IMR-90 (cell line): ENCODE data around the gene NUCB1.

Experiments
- BHLHE40 ChIP-seq: fragments of 150-350 bp; IDR thresholded peaks from 2 replicates; pipeline ENCODE4 v1.6.1; 2016; ENCODE audit warnings: mild to moderate bottlenecking, low read depth, low read length
- CEBPB ChIP-seq: IDR thresholded peaks from 2 replicates; pipeline ENCODE4 v1.6.1; 2012; ENCODE audit warnings: low read depth, low read length, improper control_type of control experiment
- FOS ChIP-seq: fragments of 150-350 bp; IDR thresholded peaks from 2 replicates; pipeline ENCODE4 v1.6.1; 2016; ENCODE audit warnings: low read depth, low read length
- MAFK ChIP-seq: IDR thresholded peaks from 2 replicates; pipeline ENCODE4 v1.6.1; 2012; ENCODE audit warnings: low read depth, low read length, improper control_type of control experiment
- MAZ ChIP-seq: IDR thresholded peaks from 2 replicates; pipeline ENCODE4 v1.6.1; 2012; ENCODE audit warnings: low read depth, mild to moderate bottlenecking, low read length, improper control_type of control experiment, moderate library complexity, borderline replicate concordance
- MXI1 ChIP-seq: IDR thresholded peaks from 2 replicates; pipeline ENCODE4 v1.6.1; 2012; ENCODE audit warnings: low read depth, mild to moderate bottlenecking, low read length, moderate library complexity, borderline replicate concordance
- POLR2A ChIP-seq: IDR thresholded peaks from 2 replicates; pipeline ENCODE4 v1.6.1; 2012; ENCODE audit warnings: mild to moderate bottlenecking, low read depth, low read length
- RFX5 ChIP-seq: IDR thresholded peaks from 2 replicates; pipeline ENCODE4 v1.8.0; 2012; ENCODE audit warnings: low read depth, mild to moderate bottlenecking, low read length, moderate library complexity
- SMC3 ChIP-seq: fragments of 150-350 bp; IDR thresholded peaks from 2 replicates; pipeline ENCODE4 v1.6.1; 2016; ENCODE audit warnings: low read depth, mild to moderate bottlenecking, antibody characterized with exemption, low read length, moderate library complexity
- TF ChIP-seq, protein P1 (sequence below): fragments of 150-350 bp; IDR thresholded peaks from 2 replicates; pipeline ENCODE4 v1.6.1; 2017; ENCODE audit warnings: mild to moderate bottlenecking, antibody characterized with exemption, low read length, low read depth
- TF ChIP-seq, protein P2 (sequence below): conservative IDR thresholded peaks from 2 replicates; pipeline ENCODE4 v1.5.1; 2012; ENCODE audit warnings: mild to moderate bottlenecking, low read depth, low read length, improper control_type of control experiment

DNA sequence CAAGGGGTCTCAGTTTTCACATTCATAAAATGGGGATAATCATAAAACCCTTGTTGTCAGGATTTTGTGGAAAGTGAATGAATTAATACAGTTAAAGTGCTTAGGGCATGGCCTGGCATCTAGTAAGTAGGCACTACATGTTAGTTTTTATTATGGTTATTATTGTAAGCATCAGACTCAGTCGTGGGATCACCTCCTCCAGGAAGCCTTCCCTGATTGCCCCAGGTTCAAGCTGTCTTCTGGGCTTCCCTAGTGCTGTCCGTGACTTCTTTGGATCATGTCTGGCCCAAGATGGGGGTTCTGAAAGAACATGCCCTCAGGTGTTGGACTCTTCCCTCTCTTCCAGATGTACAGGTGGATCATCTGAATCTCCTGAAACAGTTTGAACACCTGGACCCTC, 10.7 kb downstream of the NUCB1 start:
- TF ChIP-seq, protein P1, sequence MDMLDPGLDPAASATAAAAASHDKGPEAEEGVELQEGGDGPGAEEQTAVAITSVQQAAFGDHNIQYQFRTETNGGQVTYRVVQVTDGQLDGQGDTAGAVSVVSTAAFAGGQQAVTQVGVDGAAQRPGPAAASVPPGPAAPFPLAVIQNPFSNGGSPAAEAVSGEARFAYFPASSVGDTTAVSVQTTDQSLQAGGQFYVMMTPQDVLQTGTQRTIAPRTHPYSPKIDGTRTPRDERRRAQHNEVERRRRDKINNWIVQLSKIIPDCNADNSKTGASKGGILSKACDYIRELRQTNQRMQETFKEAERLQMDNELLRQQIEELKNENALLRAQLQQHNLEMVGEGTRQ, result no peak
- TF ChIP-seq, protein P2, sequence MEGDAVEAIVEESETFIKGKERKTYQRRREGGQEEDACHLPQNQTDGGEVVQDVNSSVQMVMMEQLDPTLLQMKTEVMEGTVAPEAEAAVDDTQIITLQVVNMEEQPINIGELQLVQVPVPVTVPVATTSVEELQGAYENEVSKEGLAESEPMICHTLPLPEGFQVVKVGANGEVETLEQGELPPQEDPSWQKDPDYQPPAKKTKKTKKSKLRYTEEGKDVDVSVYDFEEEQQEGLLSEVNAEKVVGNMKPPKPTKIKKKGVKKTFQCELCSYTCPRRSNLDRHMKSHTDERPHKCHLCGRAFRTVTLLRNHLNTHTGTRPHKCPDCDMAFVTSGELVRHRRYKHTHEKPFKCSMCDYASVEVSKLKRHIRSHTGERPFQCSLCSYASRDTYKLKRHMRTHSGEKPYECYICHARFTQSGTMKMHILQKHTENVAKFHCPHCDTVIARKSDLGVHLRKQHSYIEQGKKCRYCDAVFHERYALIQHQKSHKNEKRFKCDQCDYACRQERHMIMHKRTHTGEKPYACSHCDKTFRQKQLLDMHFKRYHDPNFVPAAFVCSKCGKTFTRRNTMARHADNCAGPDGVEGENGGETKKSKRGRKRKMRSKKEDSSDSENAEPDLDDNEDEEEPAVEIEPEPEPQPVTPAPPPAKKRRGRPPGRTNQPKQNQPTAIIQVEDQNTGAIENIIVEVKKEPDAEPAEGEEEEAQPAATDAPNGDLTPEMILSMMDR, result no peak
- TF ChIP-seq CEBPB, result no peak
- TF ChIP-seq POLR2A, result no peak
- TF ChIP-seq MAZ, result no peak
- no peak for TF ChIP-seq RFX5
- no peak for TF ChIP-seq FOS
- TF ChIP-seq MAFK, result no peak
- TF ChIP-seq BHLHE40, result no peak
- no peak for TF ChIP-seq MXI1
- no peak for TF ChIP-seq SMC3
